Fibroblast of lung (primary cell): ENCODE data around the gene CCDC138.

ENCODE experiments used
- EZH2 ChIP-seq: IDR thresholded peaks from 2 replicates; pipeline ENCODE4 v1.5.1; 2012; ENCODE audit warnings: low read length, control low read depth, mild to moderate bottlenecking; ENCODE audit errors: missing control alignments
- TF ChIP-seq, protein P1 (sequence below), 2 donors: IDR thresholded peaks in 1 of 2; conservative IDR thresholded peaks in 1 of 2; 1 replicate in 1 of 2; 2 replicates in 1 of 2; pipeline ENCODE4 v1.5.1; 2011 to 2012; ENCODE audit warnings: low read length in 2 of 2, control low read depth in 1 of 2, inconsistent platforms in 1 of 2, low read depth in 1 of 2, mild to moderate bottlenecking in 1 of 2

GRCh38 chr2:108823286-108823685 lies 36.7 kb downstream of the CCDC138 start:
- TF ChIP-seq, protein P1, sequence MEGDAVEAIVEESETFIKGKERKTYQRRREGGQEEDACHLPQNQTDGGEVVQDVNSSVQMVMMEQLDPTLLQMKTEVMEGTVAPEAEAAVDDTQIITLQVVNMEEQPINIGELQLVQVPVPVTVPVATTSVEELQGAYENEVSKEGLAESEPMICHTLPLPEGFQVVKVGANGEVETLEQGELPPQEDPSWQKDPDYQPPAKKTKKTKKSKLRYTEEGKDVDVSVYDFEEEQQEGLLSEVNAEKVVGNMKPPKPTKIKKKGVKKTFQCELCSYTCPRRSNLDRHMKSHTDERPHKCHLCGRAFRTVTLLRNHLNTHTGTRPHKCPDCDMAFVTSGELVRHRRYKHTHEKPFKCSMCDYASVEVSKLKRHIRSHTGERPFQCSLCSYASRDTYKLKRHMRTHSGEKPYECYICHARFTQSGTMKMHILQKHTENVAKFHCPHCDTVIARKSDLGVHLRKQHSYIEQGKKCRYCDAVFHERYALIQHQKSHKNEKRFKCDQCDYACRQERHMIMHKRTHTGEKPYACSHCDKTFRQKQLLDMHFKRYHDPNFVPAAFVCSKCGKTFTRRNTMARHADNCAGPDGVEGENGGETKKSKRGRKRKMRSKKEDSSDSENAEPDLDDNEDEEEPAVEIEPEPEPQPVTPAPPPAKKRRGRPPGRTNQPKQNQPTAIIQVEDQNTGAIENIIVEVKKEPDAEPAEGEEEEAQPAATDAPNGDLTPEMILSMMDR (conservative IDR thresholded peaks at IDR 0.05 in 1 of 2, IDR thresholded peaks at IDR 0.05 in 1 of 2; ENCODE audit: low read depth in 1 of 2, low read length in 2 of 2), result no peak
- TF ChIP-seq EZH2, result no peak
